Duodenal mucosa (tissue), 2 donors: ENCODE data around the gene NCAPH2.

ENCODE experiments used
- H3K27ac ChIP-seq: one replicate; pipeline ENCODE4 v1.7.0; 2013; ENCODE audit warnings: low read depth, low read length
- H3K27me3 ChIP-seq, 2 donors: one replicate each; pipeline ENCODE4 v1.7.0; 2013; ENCODE audit warnings: low read length in 2 of 2, control low read depth in 1 of 2; ENCODE audit not compliant: insufficient read depth in 2 of 2, control insufficient read depth in 1 of 2
- H3K36me3 ChIP-seq, 2 donors: one replicate each; pipeline ENCODE4 v1.7.0; 2013; ENCODE audit warnings: low read length in 2 of 2, control low read depth in 1 of 2; ENCODE audit not compliant: insufficient read depth in 2 of 2, control insufficient read depth in 1 of 2
- H3K4me1 ChIP-seq, 2 donors: one replicate each; pipeline ENCODE4 v1.7.0; 2013; ENCODE audit warnings: low read length in 2 of 2, control low read depth in 1 of 2; ENCODE audit not compliant: insufficient read depth in 2 of 2, control insufficient read depth in 1 of 2
- H3K4me3 ChIP-seq, 2 donors: one replicate each; pipeline ENCODE4 v1.7.0; 2013; ENCODE audit warnings: low read length in 2 of 2, low read depth in 1 of 2
- H3K9ac ChIP-seq, 2 donors: one replicate each; pipeline ENCODE4 v1.7.0; 2013; ENCODE audit warnings: low read length in 2 of 2, low read depth in 1 of 2
- H3K9me3 ChIP-seq, 2 donors: one replicate each; pipeline ENCODE4 v1.7.0; 2013; ENCODE audit warnings: low read length in 2 of 2, control low read depth in 1 of 2; ENCODE audit not compliant: control insufficient read depth in 1 of 2

Gene NCAPH2

GRCh38 chr22:50483556-50483955 lies 24.5 kb upstream of the NCAPH2 start:
- Histone ChIP-seq H3K9me3 (no peaks in the 10 kb centered on the region), H3K4me3 (peak overlapping the region; percentile 4 to 40), H3K27me3 (peaks cover 5 to 9% of the 10 kb centered on the region in 2 donors), H3K4me1 (peaks cover 26 to 41% of the 10 kb centered on the region in 2 donors), H3K27ac (no peak overlapping the region), H3K9ac (no peak overlapping the region), H3K36me3 (no peaks in the 10 kb centered on the region)

GRCh38 chr22:50483977-50484853 lies 23.8 kb upstream of the NCAPH2 start:
- H3K36me3 ChIP-seq = no peaks in the 10 kb centered on the region
- peaks cover 26 to 41% of the 10 kb centered on the region in 2 donors for H3K4me1 ChIP-seq
- no peak overlapping the region for H3K27ac ChIP-seq
- H3K27me3 ChIP-seq = peaks cover 5 to 9% of the 10 kb centered on the region in 2 donors
- peak overlapping the region; percentile 4 to 40 for H3K4me3 ChIP-seq
- H3K9me3 ChIP-seq = no peaks in the 10 kb centered on the region
- no peak overlapping the region for H3K9ac ChIP-seq

- Histone ChIP-seq H3K27me3 (peaks cover 5 to 6% of the 10 kb centered on the region in 2 donors), H3K4me1 (peaks cover 26 to 41% of the 10 kb centered on the region in 2 donors), H3K36me3 (no peaks in the 10 kb centered on the region), H3K9ac (peak overlapping the region in 1 of 2 donors; percentile 18), H3K9me3 (no peaks in the 10 kb centered on the region), H3K27ac (no peak overlapping the region), H3K4me3 (no peak overlapping the region)
These were observed 22.5 kb upstream of the NCAPH2 start for GRCh38 chr22:50485221-50486131.

- H3K4me3 ChIP-seq = no peak within 1 kb of the TSS
- peaks cover 25 to 41% of the 10 kb centered on the region in 2 donors for H3K4me1 ChIP-seq
- H3K36me3 ChIP-seq = no peaks in the 10 kb centered on the region
- H3K27ac ChIP-seq = no peak within 1 kb of the TSS
- peak within 1 kb of the TSS in 1 of 2 donors; percentile 18 for H3K9ac ChIP-seq
- H3K9me3 ChIP-seq = no peaks in the 10 kb centered on the region
- peaks cover 5 to 6% of the 10 kb centered on the region in 2 donors for H3K27me3 ChIP-seq
These were observed 21.3 kb upstream of the NCAPH2 start, which contains the start of gene MIOX for GRCh38 chr22:50486561-50487289. Gene MIOX, plus strand, starts transcription at chr22:50486859. Its CDS starts 39 bp downstream, at chr22:50486898.

GRCh38 chr22:50487290-50488005 lies 20.6 kb upstream of the NCAPH2 start:
- Histone ChIP-seq H3K27ac (no peak overlapping the region), H3K4me3 (no peak overlapping the region), H3K4me1 (peaks cover 20 to 34% of the 10 kb centered on the region in 2 donors), H3K9ac (no peak overlapping the region), H3K36me3 (no peaks in the 10 kb centered on the region), H3K9me3 (no peaks in the 10 kb centered on the region), H3K27me3 (peaks cover 0 to 5% of the 10 kb centered on the region in 2 donors)

- Histone ChIP-seq H3K9ac (no peak overlapping the region), H3K27me3 (peaks cover 0 to under 1% of the 10 kb centered on the region in 2 donors), H3K27ac (no peak overlapping the region), H3K4me3 (no peak overlapping the region), H3K36me3 (no peaks in the 10 kb centered on the region), H3K4me1 (peaks cover 20 to 27% of the 10 kb centered on the region in 2 donors), H3K9me3 (no peaks in the 10 kb centered on the region)
These were observed 19.9 kb upstream of the NCAPH2 start for GRCh38 chr22:50488006-50488677.

- no peaks in the 10 kb centered on the region for H3K36me3 ChIP-seq
- no peak overlapping the region for H3K27ac ChIP-seq
- no peaks in the 10 kb centered on the region for H3K9me3 ChIP-seq
- no peaks in the 10 kb centered on the region for H3K27me3 ChIP-seq
- no peak overlapping the region for H3K9ac ChIP-seq
- H3K4me3 ChIP-seq = no peak overlapping the region
- H3K4me1 ChIP-seq = peaks cover 18 to 20% of the 10 kb centered on the region in 2 donors
These were observed 19.1 kb upstream of the NCAPH2 start for GRCh38 chr22:50488886-50489285.

GRCh38 chr22:50489363-50490243 lies 18.4 kb upstream of the NCAPH2 start:
- no peak overlapping the region for H3K4me3 ChIP-seq
- no peaks in the 10 kb centered on the region for H3K27me3 ChIP-seq
- no peaks in the 10 kb centered on the region for H3K36me3 ChIP-seq
- no peak overlapping the region for H3K27ac ChIP-seq
- H3K9ac ChIP-seq = no peak overlapping the region
- H3K9me3 ChIP-seq = no peaks in the 10 kb centered on the region
- H3K4me1 ChIP-seq = peaks cover 11 to 13% of the 10 kb centered on the region in 2 donors
